Activated naive CD8-positive, alpha-beta T cell treated with anti-CD3 and anti-CD28 coated beads, Interleukin-2, amount 50 U/mL, for 24 hours (primary cell): Measurements from ENCODE around the gene P4HB.
A peak's percentile ranks its signal among the peaks of the same experiment; 100 is the strongest.

Source experiments
- ATAC-seq: fragments of 150-1000 bp; cut with Tn5 transposase; one replicate; pipeline ENCODE4 v1.10.0; 2021
- DNase-seq: peaks from one replicate; pipeline ENCODE4 v3.0.0; 2021
- H3K27ac Mint-ChIP-seq: one replicate; pipeline ENCODE4 v1.8.0; 2021; ENCODE audit warnings: mild to moderate bottlenecking, mixed read lengths
- H3K27me3 Mint-ChIP-seq: one replicate; pipeline ENCODE4 v1.8.0; 2021; ENCODE audit warnings: mixed read lengths
- H3K36me3 Mint-ChIP-seq: one replicate; pipeline ENCODE4 v1.8.0; 2021; ENCODE audit warnings: low read depth, mixed read lengths
- H3K4me1 Mint-ChIP-seq: one replicate; pipeline ENCODE4 v1.8.0; 2021; ENCODE audit warnings: mixed read lengths
- H3K4me3 Mint-ChIP-seq: one replicate; pipeline ENCODE4 v1.8.0; 2021; ENCODE audit warnings: mild to moderate bottlenecking, moderate library complexity, mixed read lengths
- H3K9me3 Mint-ChIP-seq: one replicate; pipeline ENCODE4 v1.8.0; 2021; ENCODE audit warnings: mixed read lengths

Gene P4HB

GRCh38 chr17:81859906-81860755 lies at the start of gene P4HB:
TSS of gene P4HB (minus strand) at chr17:81860535. CDS start at chr17:81860471, 64 bp downstream.
- Mint-ChIP-seq H3K36me3 (peaks cover 62% of the 10 kb centered on the region), H3K4me1 (peaks cover 50% of the 10 kb centered on the region), H3K4me3 (peak within 1 kb of the TSS; percentile 98), H3K27ac (peak within 1 kb of the TSS; percentile 99), H3K9me3 (no peaks in the 10 kb centered on the region), H3K27me3 (peaks cover 3% of the 10 kb centered on the region)
- DNase-seq (peak; percentile 96), ATAC-seq (no peak)

GRCh38 chr17:81909231-81909630 lies 48.9 kb upstream of the P4HB start:
- H3K4me1 Mint-ChIP-seq, result peaks cover 3% of the 10 kb centered on the region
- H3K9me3 Mint-ChIP-seq, result no peaks in the 10 kb centered on the region
- no peak overlapping the region for H3K27ac Mint-ChIP-seq
- ATAC-seq, result no peak
- no peak for DNase-seq
- H3K36me3 Mint-ChIP-seq, result peaks cover 9% of the 10 kb centered on the region
- peak overlapping the region; percentile 11 for H3K4me3 Mint-ChIP-seq
- no peaks in the 10 kb centered on the region for H3K27me3 Mint-ChIP-seq

- Mint-ChIP-seq H3K4me1 (peaks cover 3% of the 10 kb centered on the region), H3K27ac (no peak overlapping the region), H3K4me3 (no peak overlapping the region), H3K27me3 (no peaks in the 10 kb centered on the region), H3K9me3 (no peaks in the 10 kb centered on the region), H3K36me3 (peaks cover 9% of the 10 kb centered on the region)
- DNase-seq (no peak), ATAC-seq (no peak)
Observed at GRCh38 chr17:81908793-81909192, 48.5 kb upstream of the P4HB start.

GRCh38 chr17:81907219-81908145 lies 47.1 kb upstream of the P4HB start:
- ATAC-seq (no peak), DNase-seq (no peak)
- H3K27ac Mint-ChIP-seq, result no peak overlapping the region
- H3K36me3 Mint-ChIP-seq, result peaks cover 4% of the 10 kb centered on the region
- peaks cover 4% of the 10 kb centered on the region for H3K4me1 Mint-ChIP-seq
- H3K4me3 Mint-ChIP-seq, result no peak overlapping the region
- H3K9me3 Mint-ChIP-seq, result no peaks in the 10 kb centered on the region
- H3K27me3 Mint-ChIP-seq, result no peaks in the 10 kb centered on the region

- no peak overlapping the region for H3K27ac Mint-ChIP-seq
- H3K4me1 Mint-ChIP-seq, result peaks cover 2% of the 10 kb centered on the region
- H3K27me3 Mint-ChIP-seq, result no peaks in the 10 kb centered on the region
- H3K9me3 Mint-ChIP-seq, result no peaks in the 10 kb centered on the region
- H3K36me3 Mint-ChIP-seq, result peaks cover 2% of the 10 kb centered on the region
- ATAC-seq (no peak), DNase-seq (no peak)
- no peak overlapping the region for H3K4me3 Mint-ChIP-seq
Observed at GRCh38 chr17:81906476-81907218, 46.3 kb upstream of the P4HB start.

- ATAC-seq, result no peak
- Mint-ChIP-seq H3K4me3 (no peak overlapping the region), H3K9me3 (no peaks in the 10 kb centered on the region), H3K27ac (no peak overlapping the region), H3K36me3 (peaks cover 5% of the 10 kb centered on the region), H3K27me3 (peaks cover 4% of the 10 kb centered on the region), H3K4me1 (peaks cover 4% of the 10 kb centered on the region)
- no peak for DNase-seq
Observed at GRCh38 chr17:81905993-81906392, 45.7 kb upstream of the P4HB start.

- peaks cover 6% of the 10 kb centered on the region for H3K4me1 Mint-ChIP-seq
- no peak overlapping the region for H3K27ac Mint-ChIP-seq
- peaks cover 7% of the 10 kb centered on the region for H3K27me3 Mint-ChIP-seq
- H3K9me3 Mint-ChIP-seq, result no peaks in the 10 kb centered on the region
- peaks cover 8% of the 10 kb centered on the region for H3K36me3 Mint-ChIP-seq
- ATAC-seq (no peak), DNase-seq (no peak)
- no peak overlapping the region for H3K4me3 Mint-ChIP-seq
Observed at GRCh38 chr17:81905424-81905875, 45.1 kb upstream of the P4HB start.

GRCh38 chr17:81904600-81905423 lies 44.5 kb upstream of the P4HB start:
- DNase-seq (no peak), ATAC-seq (no peak)
- H3K9me3 Mint-ChIP-seq, result no peaks in the 10 kb centered on the region
- H3K4me1 Mint-ChIP-seq, result peaks cover 6% of the 10 kb centered on the region
- H3K36me3 Mint-ChIP-seq, result peaks cover 11% of the 10 kb centered on the region
- H3K4me3 Mint-ChIP-seq, result no peak overlapping the region
- H3K27me3 Mint-ChIP-seq, result peaks cover 7% of the 10 kb centered on the region
- H3K27ac Mint-ChIP-seq, result no peak overlapping the region

- no peak for DNase-seq
- Mint-ChIP-seq H3K36me3 (peaks cover 11% of the 10 kb centered on the region), H3K9me3 (no peaks in the 10 kb centered on the region), H3K4me3 (no peak overlapping the region), H3K27me3 (peaks cover 7% of the 10 kb centered on the region), H3K27ac (no peak overlapping the region), H3K4me1 (peaks cover 6% of the 10 kb centered on the region)
- no peak for ATAC-seq
Observed at GRCh38 chr17:81903896-81904599, 43.7 kb upstream of the P4HB start.

- Mint-ChIP-seq H3K4me3 (no peak overlapping the region), H3K36me3 (peaks cover 10% of the 10 kb centered on the region)
Observed at GRCh38 chr17:81903415-81903831, 43.1 kb upstream of the P4HB start.

GRCh38 chr17:81902653-81903414 lies 42.5 kb upstream of the P4HB start:
- no peaks in the 10 kb centered on the region for H3K9me3 Mint-ChIP-seq
- H3K4me3 Mint-ChIP-seq, result no peak overlapping the region
- no peak for DNase-seq
- H3K36me3 Mint-ChIP-seq, result peaks cover 11% of the 10 kb centered on the region
- no peak for ATAC-seq
- H3K27ac Mint-ChIP-seq, result no peak overlapping the region
- H3K27me3 Mint-ChIP-seq, result peaks cover 7% of the 10 kb centered on the region
- peaks cover 6% of the 10 kb centered on the region for H3K4me1 Mint-ChIP-seq

More at GRCh38 chr17:81903415-81903831, 43.1 kb upstream of the P4HB start:
- Mint-ChIP-seq H3K4me1 (peaks cover 6% of the 10 kb centered on the region), H3K27me3 (peaks cover 7% of the 10 kb centered on the region), H3K9me3 (no peaks in the 10 kb centered on the region), H3K27ac (no peak overlapping the region)
- ATAC-seq (no peak), DNase-seq (no peak)

- no peak within 1 kb of the TSS for H3K27ac Mint-ChIP-seq
- H3K9me3 Mint-ChIP-seq, result no peaks in the 10 kb centered on the region
- H3K4me3 Mint-ChIP-seq, result no peak within 1 kb of the TSS
- H3K27me3 Mint-ChIP-seq, result peaks cover 7% of the 10 kb centered on the region
- DNase-seq (no peak), ATAC-seq (peak; percentile 37)
- H3K4me1 Mint-ChIP-seq, result peaks cover 6% of the 10 kb centered on the region
- H3K36me3 Mint-ChIP-seq, result peaks cover 12% of the 10 kb centered on the region
Observed at GRCh38 chr17:81902023-81902652, 41.8 kb upstream of the P4HB start, which contains the start of gene NPB. TSS of gene NPB (plus strand) at chr17:81902238. CDS start at chr17:81902278, 40 bp downstream.
